GM19438 (cell line): ENCODE measurements around the gene RPL28.
"Not testable (repeated sequence)": the region's sequence is repeated elsewhere in the genome, so short reads cannot be mapped to it uniquely, and the experiment has no call there.

Experiments
- ATAC-seq: cut with Tn5 transposase; IDR thresholded peaks from one replicate; pipeline ENCODE4 v1.9.1; 2021; ENCODE audit warnings: low read depth; ENCODE audit not compliant: unreplicated experiment

RPL28 gene

DNA sequence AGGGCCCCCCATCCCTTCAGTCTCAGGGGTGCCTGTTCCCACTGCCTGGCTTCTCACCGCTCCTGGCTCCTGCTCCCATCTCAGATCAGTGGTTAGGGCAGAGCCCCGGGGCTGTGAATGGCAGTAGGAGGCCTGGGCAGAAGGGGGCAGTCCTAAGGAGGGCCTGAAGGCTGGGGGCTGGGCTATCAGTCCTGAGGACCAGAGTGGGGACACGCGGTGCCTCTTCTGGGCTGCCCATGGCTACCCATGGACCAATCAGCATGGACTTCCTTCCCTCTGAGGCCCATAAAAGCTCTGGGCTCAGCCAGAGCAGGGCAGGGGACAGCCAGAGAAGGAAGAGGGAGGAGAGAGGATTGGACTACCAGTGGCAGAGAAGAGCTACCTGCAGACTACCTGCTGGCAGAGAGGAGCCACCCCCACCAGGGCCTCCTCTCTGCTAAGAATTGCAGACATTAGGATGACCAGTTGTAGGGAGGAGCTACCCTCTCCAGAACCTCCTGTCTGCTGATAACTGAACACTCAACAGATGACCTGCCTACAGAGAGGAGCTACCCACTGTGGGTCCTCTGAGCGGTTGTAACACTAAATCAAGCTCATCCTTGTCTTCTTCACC is 34.0 kb downstream of the RPL28 start:
- no peak for ATAC-seq

DNA sequence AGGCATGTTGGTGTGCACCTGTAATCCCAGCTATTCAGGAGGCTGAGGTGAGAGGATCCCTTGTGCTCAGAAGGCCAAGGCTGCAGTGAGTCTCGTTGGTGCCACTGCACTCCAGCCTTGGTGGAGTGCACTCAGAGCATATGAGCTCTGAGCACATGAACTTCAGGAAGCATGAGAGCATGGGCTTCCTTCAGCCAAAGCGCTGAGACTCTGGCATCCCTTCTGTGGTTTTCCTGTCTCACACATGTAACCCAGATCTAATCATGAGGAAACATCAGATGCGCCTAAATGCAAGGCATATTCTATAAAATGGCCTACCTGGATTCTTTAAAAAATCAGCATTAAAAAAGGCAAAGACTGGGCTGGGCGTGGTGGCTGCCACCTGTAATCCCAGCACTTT is 35.5 kb downstream of the RPL28 start:
- ATAC-seq: not testable (repeated sequence)

DNA sequence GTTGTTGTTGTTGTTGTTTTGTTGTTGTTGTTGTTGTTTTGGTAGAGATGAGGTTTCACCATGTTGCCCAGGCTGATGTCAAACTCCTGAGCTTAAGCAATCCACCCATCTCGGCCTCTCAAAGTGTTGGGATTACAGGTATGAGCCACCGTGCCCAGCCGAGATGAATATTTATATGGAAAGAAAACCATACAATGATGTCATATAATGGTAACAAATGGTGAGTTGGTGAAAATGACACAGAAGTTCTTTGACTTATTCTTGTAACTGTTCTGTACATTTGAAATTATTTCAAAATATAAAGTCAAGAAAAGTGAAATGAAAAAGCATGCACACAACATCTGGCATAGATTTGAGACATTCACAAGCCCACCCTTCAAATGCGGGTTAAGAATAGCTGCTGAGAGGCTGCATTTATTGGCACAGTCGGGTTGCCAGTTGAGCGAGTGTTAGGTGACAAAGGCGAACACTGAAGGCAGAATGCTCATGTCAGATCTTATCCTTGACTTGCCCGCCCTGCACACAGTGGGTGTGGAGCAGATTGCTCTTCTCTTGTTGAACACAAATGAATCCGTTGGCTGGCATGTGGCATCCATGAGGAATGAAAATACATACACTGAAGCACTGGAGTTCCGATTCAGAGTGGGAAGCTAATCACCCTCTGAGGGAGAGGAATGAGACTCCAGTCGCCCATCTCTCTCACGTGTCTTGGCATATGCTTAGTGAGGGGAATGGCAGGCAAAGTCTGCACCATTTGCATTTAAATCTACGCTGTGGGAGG is 37.7 kb downstream of the RPL28 start:
- no peak for ATAC-seq

DNA sequence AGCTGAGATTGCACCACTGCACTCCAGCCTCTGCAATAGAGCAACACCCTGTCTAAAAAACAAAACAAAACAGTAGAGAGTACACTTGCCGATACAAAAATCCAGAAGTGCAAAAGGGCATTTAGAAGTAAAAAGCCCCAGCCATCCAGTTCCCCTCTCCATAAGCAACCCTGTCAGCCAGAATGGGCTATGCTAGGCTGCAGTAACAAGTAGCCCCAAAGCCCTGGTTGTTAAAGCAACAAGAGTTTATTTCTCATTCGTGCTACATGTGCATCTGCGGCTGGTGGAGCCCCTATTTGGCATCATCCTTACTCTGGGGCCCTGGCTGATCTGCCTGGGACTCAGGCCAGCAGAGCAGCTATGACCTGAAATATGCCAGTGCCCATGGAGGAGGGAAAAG is 38.8 kb downstream of the RPL28 start:
- no peak for ATAC-seq

DNA sequence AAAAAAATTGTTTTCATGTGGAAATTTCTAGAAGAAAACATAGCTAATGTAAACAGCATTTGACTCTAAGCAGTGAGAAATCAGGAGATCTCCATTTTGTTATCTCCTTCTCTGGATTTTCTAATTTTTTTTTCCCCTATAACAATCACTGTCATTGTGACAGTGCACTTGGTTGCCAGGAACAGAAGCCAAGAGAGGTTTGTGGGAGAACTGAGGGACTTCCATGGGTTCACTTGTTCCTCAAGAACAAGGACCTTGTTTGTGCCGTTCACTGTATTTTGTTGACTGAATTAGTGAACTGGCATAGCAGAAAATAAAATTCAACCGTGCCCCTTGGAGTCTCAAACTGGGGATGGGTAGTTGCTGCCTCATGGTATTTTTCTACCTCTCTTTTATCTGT is 40.3 kb downstream of the RPL28 start:
- ATAC-seq: no peak

GRCh38 chr19:55431183-55431582 is 45.5 kb downstream of the RPL28 start:
- ATAC-seq: no peak

DNA sequence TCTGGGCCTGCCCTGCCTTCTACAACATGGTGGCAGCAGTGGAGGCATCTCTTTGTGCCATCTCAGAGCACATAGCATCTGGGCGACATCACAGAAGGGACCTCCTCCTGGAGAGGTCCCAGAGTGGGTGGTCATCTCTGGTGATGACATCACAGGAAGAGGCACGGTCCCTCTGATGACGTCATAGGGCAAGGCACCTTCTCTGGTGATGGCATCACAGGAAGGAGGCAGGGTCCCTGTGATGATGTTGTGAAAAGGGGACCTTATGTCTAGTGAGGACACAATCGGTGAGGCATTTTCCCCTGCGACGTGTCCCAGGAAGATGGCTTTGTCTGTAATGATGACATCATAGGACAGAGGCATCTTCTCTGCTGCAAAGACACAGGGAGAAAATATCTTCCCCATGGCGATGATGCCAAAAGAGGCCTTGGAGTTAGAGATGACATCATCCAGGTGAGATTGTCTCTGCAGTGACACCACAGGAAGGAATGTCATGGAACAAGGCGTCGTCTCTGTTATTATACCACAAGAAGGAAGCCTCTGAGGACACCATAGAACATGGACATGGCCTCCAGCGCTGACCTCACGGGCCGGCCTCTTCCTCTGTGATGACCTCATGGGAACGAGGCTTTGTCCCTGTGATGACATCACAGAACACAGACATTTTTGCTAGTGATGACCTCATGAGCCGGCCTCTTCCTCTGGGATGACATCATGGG is 46.7 kb downstream of the RPL28 start:
- ATAC-seq: no peak

GRCh38 chr19:55433292-55433691 is 47.6 kb downstream of the RPL28 start:
- no peak for ATAC-seq

GRCh38 chr19:55434356-55434919 is 48.7 kb downstream of the RPL28 start:
- no peak for ATAC-seq

GRCh38 chr19:55435020-55435419 is 49.3 kb downstream of the RPL28 start:
- ATAC-seq: no peak

- ATAC-seq: no peak
Measured at GRCh38 chr19:55436847-55437246, 51.1 kb downstream of the RPL28 start.

DNA sequence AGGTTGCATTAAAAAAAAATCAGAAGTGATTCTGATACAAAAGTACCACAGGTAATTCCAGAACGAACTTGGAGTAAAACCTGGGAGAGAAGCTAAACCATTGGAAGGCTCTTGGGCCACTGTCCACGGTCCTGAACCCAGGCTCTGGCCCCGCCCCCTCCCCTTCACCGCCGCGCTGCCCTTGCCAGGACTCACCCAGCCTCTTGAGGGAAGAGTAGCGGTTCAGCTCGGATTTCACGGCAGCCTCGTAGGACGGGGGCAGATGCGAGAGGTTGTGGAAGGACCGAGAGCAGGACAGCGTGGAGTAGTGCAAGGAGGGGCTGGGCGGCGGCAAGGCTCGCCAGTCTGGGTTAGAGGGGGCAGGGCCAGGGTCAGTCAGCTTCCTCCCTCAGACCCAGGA is 51.7 kb downstream of the RPL28 start:
- ATAC-seq: no peak

GRCh38 chr19:55439052-55439451 is 53.3 kb downstream of the RPL28 start:
- no peak for ATAC-seq

DNA sequence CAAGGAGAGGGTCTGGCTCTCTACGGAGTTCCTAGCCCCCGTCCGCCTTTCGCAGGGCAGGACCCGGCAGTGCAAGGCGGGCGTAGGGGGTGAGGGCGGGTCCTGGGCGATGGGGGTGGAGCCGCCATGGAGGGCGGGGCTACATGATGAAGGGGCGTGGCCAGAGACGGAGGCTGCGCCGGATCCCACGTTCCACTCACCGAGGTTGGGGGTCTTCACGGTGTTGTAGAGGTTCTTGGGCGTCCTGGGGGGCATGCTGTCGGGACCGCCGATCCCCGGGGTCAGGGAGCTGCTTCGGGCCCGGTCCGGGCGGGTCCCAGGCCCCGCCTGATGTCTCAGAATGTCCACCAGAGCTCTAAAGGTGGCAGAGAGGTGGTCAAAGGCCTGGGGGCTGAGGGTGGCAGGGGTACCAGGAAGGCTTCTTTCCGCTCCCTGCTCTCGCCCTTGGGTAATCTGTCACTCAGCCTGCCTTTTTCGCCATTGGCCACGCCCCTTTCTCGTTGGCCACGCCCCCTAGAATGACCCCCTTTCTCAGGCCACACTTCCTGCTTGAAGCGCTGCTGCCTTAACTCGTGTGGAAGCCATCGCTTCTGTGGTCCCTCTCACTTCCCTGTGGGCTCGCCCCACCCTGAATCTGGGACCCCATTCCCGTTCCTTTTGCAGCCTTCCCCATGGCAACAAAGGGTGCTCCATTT is 54.8 kb downstream of the RPL28 start:
- ATAC-seq: no peak

DNA sequence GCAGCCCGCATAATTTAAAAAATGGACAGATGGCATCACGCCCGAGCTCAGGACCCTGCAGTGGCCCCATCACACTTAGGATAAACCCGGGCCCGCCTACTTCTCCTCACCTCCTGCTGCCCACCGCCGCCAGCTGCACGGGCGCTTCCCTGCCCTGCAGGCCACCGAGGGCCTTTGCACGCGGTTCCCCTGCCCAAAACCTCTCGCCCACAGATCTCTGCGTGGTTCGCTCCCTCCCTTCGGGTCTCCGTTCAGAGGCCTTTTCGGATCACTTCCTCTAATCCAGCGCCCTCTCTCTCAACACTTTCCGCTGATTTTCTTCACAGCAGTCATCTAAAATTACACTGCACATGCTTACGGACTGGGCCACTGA is 55.6 kb downstream of the RPL28 start:
- ATAC-seq: no peak

DNA sequence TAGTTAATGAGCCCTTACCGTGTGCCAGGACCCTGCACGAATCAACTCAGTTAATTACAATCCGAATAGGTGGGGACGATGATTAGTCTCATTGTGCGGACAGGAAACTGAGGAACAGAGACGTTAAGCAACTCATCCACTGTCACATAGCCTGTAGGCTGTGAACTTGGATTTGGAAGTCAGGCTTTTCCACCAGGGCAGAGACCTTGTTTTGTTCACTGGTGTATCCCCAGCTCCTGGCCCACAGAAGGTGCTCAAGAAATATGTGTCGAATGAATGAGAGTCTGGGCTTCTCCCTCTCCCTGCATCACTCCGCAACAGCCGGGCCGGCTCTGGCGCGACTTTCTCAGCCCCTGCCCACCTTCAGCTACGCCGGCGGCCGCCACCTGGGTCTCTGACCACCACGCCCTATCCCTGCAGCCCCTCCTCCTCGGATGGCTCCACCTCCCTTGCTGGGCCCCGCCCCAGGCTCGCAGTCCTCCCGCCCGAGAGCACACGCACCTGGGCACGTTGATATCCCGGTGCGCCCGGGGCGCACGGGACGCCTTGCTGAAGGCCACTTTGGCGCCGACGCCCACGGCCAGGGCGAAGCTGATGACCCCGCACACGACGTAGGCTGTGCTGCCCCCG is 56.1 kb downstream of the RPL28 start:
- no peak for ATAC-seq

- no peak for ATAC-seq
Measured at GRCh38 chr19:55442372-55442961, 56.7 kb downstream of the RPL28 start.

DNA sequence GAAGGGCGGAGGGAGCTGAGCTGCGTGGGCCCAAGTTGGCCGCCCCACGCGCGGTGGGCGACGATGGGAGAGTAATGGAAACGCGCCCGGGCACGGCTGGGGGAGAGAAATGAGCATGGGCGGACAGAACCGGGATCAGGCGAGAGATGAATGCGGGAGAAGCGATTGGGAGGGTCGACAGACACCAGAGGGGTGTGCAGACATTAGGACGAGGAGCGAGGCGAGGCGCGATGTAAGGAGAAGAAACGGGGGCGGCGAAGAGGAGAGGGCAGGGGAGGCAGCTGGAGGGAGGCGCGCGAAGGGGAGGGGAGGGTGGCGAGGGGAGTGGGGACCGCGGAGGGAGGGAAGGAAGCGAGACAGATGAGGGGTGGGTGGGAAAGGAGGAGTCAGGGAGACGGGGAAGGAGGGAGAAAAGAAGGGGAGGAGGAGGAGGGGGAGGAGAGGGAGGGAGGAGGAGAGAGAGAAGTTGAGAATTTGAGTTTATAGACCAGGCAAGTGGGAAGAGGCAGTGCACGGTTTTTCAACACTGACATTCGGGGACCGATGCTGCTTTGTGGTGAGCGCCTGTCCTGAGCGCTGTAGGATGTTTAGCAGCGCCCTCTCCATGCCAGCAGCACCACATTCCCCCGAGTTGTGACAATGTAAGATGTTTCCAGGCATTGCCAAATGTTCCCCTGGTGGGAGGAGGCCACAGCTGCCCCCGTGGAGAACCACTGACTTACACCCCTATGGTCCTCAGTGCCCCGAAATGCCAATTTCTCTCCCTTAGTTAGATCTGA is 57.5 kb downstream of the RPL28 start, which contains the start of gene SHISA7:
TSS of gene SHISA7 (minus strand) at position 256 of the 779 bp plus-strand sequence. CDS start 437 bp downstream, outside the sequence.
- no peak for ATAC-seq

GRCh38 chr19:55443824-55444480 is 58.2 kb downstream of the RPL28 start:
- ATAC-seq: no peak
